NCI-H526 treated with DMSO at 0.1 percent for 48 hours (cell line): ENCODE measurements around the gene SHB.

Experiments
- DNase-seq: peaks from one replicate; lab custom pipeline; 2025; lab: John Stamatoyannopoulos, UW

Gene SHB

GRCh38 chr9:38008168-38009034 is 60.6 kb downstream of the SHB start:
- DNase-seq = no peak

GRCh38 chr9:38007016-38007415 is 62.0 kb downstream of the SHB start:
- no peak for DNase-seq

GRCh38 chr9:38006163-38006562 is 62.9 kb downstream of the SHB start:
- no peak for DNase-seq

- DNase-seq = no peak
These were observed 64.0 kb downstream of the SHB start for GRCh38 chr9:38004809-38005560.

GRCh38 chr9:38003946-38004808 is 64.8 kb downstream of the SHB start:
- no peak for DNase-seq

- DNase-seq = no peak
These were observed 65.8 kb downstream of the SHB start for GRCh38 chr9:38003230-38003629.

- DNase-seq = no peak
These were observed 67.6 kb downstream of the SHB start for GRCh38 chr9:38001430-38001829.

GRCh38 chr9:38000735-38001134 is 68.3 kb downstream of the SHB start:
- no peak for DNase-seq

GRCh38 chr9:38000332-38000731 is 68.7 kb downstream of the SHB start:
- DNase-seq = no peak

GRCh38 chr9:37999588-38000189 is 69.3 kb downstream of the SHB start:
- DNase-seq = no peak

- DNase-seq = no peak
These were observed 70.0 kb downstream of the SHB start for GRCh38 chr9:37998881-37999587.

GRCh38 chr9:37997636-37998374 is 71.2 kb downstream of the SHB start:
- DNase-seq = no peak

- no peak for DNase-seq
These were observed 72.2 kb downstream of the SHB start for GRCh38 chr9:37996819-37997217.

GRCh38 chr9:37995961-37996818 is 72.8 kb downstream of the SHB start:
- no peak for DNase-seq

GRCh38 chr9:37995348-37995737 is 73.7 kb downstream of the SHB start:
- DNase-seq = no peak

- DNase-seq = no peak
These were observed 74.2 kb downstream of the SHB start for GRCh38 chr9:37994639-37995347.

GRCh38 chr9:37992924-37993349 is 76.1 kb downstream of the SHB start:
- DNase-seq = no peak

GRCh38 chr9:37990404-37991015 is 78.5 kb downstream of the SHB start:
- no peak for DNase-seq
